GM11168 (cell line): Measurements from ENCODE around the gene TSPAN14.

Source experiments
- in situ Hi-C: fragments of 300-500 bp; cut with MboI; formaldehyde crosslinking; loops from one replicate; pipeline ENCODE4 v1.12.0; 2022; ENCODE audit warnings: low sequenced_read_pairs; ENCODE audit not compliant: unreplicated experiment

TSPAN14 gene

GRCh38 chr10:80569131-80569895, 115.2 kb downstream of the TSPAN14 start:
- in situ Hi-C loops = no loop called here

- in situ Hi-C loops = no loop called here
Measured at GRCh38 chr10:80571352-80571751, 117.2 kb downstream of the TSPAN14 start.

- in situ Hi-C loops = no loop called here
Measured at GRCh38 chr10:80579181-80579763, 125.2 kb downstream of the TSPAN14 start.

GRCh38 chr10:80579849-80580637, 125.9 kb downstream of the TSPAN14 start:
- in situ Hi-C loops = no loop called here

- in situ Hi-C loops = no loop called here
Measured at GRCh38 chr10:80580638-80581468, 126.7 kb downstream of the TSPAN14 start.

- in situ Hi-C loops = no loop called here
Measured at GRCh38 chr10:80581469-80581835, 127.3 kb downstream of the TSPAN14 start.

GRCh38 chr10:80582286-80582960, 128.3 kb downstream of the TSPAN14 start:
- in situ Hi-C loops = no loop called here
